Fibroblast of villous mesenchyme (primary cell): ENCODE results near the gene IRF8. TPM values are rescaled to one million over a fixed set of nuclear protein-coding genes. Genes with fewer than 3 reads are reported as not detected.

Source experiments
- DNase-seq: peaks from one replicate; pipeline ENCODE4 v3.0.0-alpha.2; 2010; ENCODE audit warnings: low read depth
- H3K4me3 ChIP-seq: 2 replicates; pipeline ENCODE4 v1.5.1; 2011; ENCODE audit warnings: low read depth, mild to moderate bottlenecking, low read length
- CTCF ChIP-seq: IDR thresholded peaks from 2 replicates; pipeline ENCODE4 v1.5.1; 2012; ENCODE audit warnings: low read depth, mild to moderate bottlenecking, low read length; ENCODE audit not compliant: insufficient read depth
- total RNA-seq: library from RNA; depleted of rRNA; stranded (reverse); fragments of >200 nt; gene quantifications from 2 replicates; pipeline ENCODE4 v1.2.3, GENCODE V29; 2012

Gene IRF8
- total RNA-seq, 1 donor, result not detected

- no peak for DNase-seq
- no peak overlapping the region for H3K4me3 ChIP-seq
- TF ChIP-seq CTCF, result no peak
Measured at GRCh38 chr16:85860413-85861094, 38.4 kb upstream of the IRF8 start.

GRCh38 chr16:85861095-85861825 lies 37.7 kb upstream of the IRF8 start:
- H3K4me3 ChIP-seq, result no peak overlapping the region
- no peak for DNase-seq
- TF ChIP-seq CTCF, result no peak

GRCh38 chr16:85862476-85863383 lies 36.2 kb upstream of the IRF8 start:
- no peak overlapping the region for H3K4me3 ChIP-seq

GRCh38 chr16:85863384-85863774 lies 35.6 kb upstream of the IRF8 start:
- DNase-seq, result no peak
- H3K4me3 ChIP-seq, result no peak overlapping the region
- TF ChIP-seq CTCF, result no peak

More at GRCh38 chr16:85862476-85863383, 36.2 kb upstream of the IRF8 start:
- TF ChIP-seq CTCF, result peak; percentile 20
- DNase-seq, result no peak

GRCh38 chr16:85864965-85865364 lies 34.0 kb upstream of the IRF8 start:
- no peak for TF ChIP-seq CTCF
- H3K4me3 ChIP-seq, result no peak overlapping the region
- no peak for DNase-seq

- TF ChIP-seq CTCF, result no peak
- no peak overlapping the region for H3K4me3 ChIP-seq
- DNase-seq, result no peak
Measured at GRCh38 chr16:85867189-85867588, 31.8 kb upstream of the IRF8 start.
